Endothelial cell of umbilical vein (primary cell): Measurements from ENCODE around the gene SLC39A11. TPM values are rescaled to one million over a fixed set of nuclear protein-coding genes. Genes with fewer than 3 reads are reported as not detected.

Experiments used
- BruUV-seq: library from RNA; stranded (reverse); fragments of 400-500 nt; replicated peaks from 2 replicates; lab custom pipeline; 2021; lab: Mats Ljungman, UMichigan
- CTCF ChIA-PET: fragments of 300-600, 350-600 bp; sonication (Branson Sonifier 250); formaldehyde crosslinking; loops from one replicate; lab custom pipeline; 2021; ENCODE audit warnings: antibody characterized with exemption, inconsistent platforms; lab: Charles Lee
- POLR2A ChIA-PET: fragments of 300-600, 350-600 bp; sonication (Branson Sonifier 250); formaldehyde crosslinking; loops from one replicate; lab custom pipeline; 2021; ENCODE audit warnings: antibody characterized with exemption, inconsistent platforms; lab: Charles Lee
- DNase-seq: peaks from one replicate; pipeline ENCODE4 v3.0.0-alpha.2; 2011; ENCODE audit warnings: low read depth, low spot score
- FAIRE-seq: peaks from 2 replicates; lab custom pipeline; 2011; peaks lifted over from hg19 to GRCh38; lab: Jason Lieb, UNC
- H2AFZ ChIP-seq: 2 replicates; pipeline ENCODE4 v1.6.0; 2012; ENCODE audit warnings: low read depth, low read length, control low read depth, inconsistent platforms
- H3K27ac ChIP-seq: 2 replicates; pipeline ENCODE4 v1.5.1; 2011; ENCODE audit warnings: low read depth, mild to moderate bottlenecking, control low read depth, low read length, moderate library complexity; ENCODE audit not compliant: insufficient read depth
- H3K27me3 ChIP-seq, 2 experiments: 2 replicates each; pipeline versions ENCODE4 v1.6.0 to v1.6.1; 2011; ENCODE audit warnings: low read length in 2 of 2, mixed read lengths in 1 of 2; ENCODE audit not compliant: control insufficient read depth in 2 of 2, insufficient read depth in 2 of 2
- H3K36me3 ChIP-seq, 2 experiments: 2 replicates in 1 of 2; 3 replicates in 1 of 2; pipeline ENCODE4 v1.5.1; 2011; ENCODE audit warnings: low read length in 2 of 2, mild to moderate bottlenecking in 1 of 2, moderate library complexity in 1 of 2; ENCODE audit not compliant: control insufficient read depth in 2 of 2, insufficient read depth in 2 of 2; ENCODE audit errors: extremely low read depth in 1 of 2
- H3K4me1 ChIP-seq: 3 replicates; pipeline ENCODE4 v1.5.1; 2011; ENCODE audit warnings: mild to moderate bottlenecking, low read length; ENCODE audit not compliant: control insufficient read depth, insufficient read depth; ENCODE audit errors: extremely low read depth
- H3K4me2 ChIP-seq: 2 replicates; pipeline ENCODE4 v1.6.1; 2011; ENCODE audit warnings: low read length, control low read depth, mixed read lengths; ENCODE audit not compliant: insufficient read depth
- H3K4me3 ChIP-seq, 3 experiments: fragments of 200-600 bp in 1 of 3; sonication (generic), shearing (Covaris generic) in 1 of 3; replicated peaks in 1 of 3; 2 replicates each; pipeline ENCODE4 v1.5.1; 2011 to 2016; ENCODE audit warnings: control low read depth in 3 of 3, low read length in 3 of 3, mild to moderate bottlenecking in 2 of 3, inconsistent platforms in 1 of 3, low read depth in 1 of 3, moderate library complexity in 1 of 3; ENCODE audit not compliant: insufficient read depth in 1 of 3
- H3K79me2 ChIP-seq: 2 replicates; pipeline ENCODE4 v1.6.0; 2012; ENCODE audit warnings: low read length, inconsistent platforms; ENCODE audit not compliant: control insufficient read depth, insufficient read depth
- H3K9ac ChIP-seq: replicated peaks from 2 replicates; pipeline ENCODE3; 2011; ENCODE audit warnings: low read length, control low read depth; ENCODE audit not compliant: insufficient read depth; ENCODE audit errors: extremely low read depth
- H3K9me1 ChIP-seq: replicated peaks from 3 replicates; pipeline ENCODE4 v1.6.0; 2011; ENCODE audit warnings: mild to moderate bottlenecking, low read length; ENCODE audit not compliant: control insufficient read depth, insufficient read depth; ENCODE audit errors: extremely low read depth
- H3K9me3 ChIP-seq: replicated peaks from 2 replicates; pipeline ENCODE4 v1.5.1; 2012; ENCODE audit warnings: low read length, inconsistent platforms; ENCODE audit not compliant: control insufficient read depth, insufficient read depth
- H4K20me1 ChIP-seq: replicated peaks from 2 replicates; pipeline ENCODE3; 2011; ENCODE audit warnings: mild to moderate bottlenecking, low read length; ENCODE audit not compliant: control insufficient read depth, insufficient read depth; ENCODE audit errors: extremely low read depth
- EZH2 ChIP-seq: IDR thresholded peaks from 2 replicates; pipeline ENCODE4 v1.6.1; 2012; ENCODE audit warnings: borderline replicate concordance, low read depth, mild to moderate bottlenecking, moderate library complexity, low read length, inconsistent platforms; ENCODE audit not compliant: severe bottlenecking
- FOS ChIP-seq: IDR thresholded peaks from 2 replicates; pipeline ENCODE4 v1.6.1; 2011; ENCODE audit warnings: mild to moderate bottlenecking, low read length, moderate library complexity, borderline replicate concordance; ENCODE audit not compliant: insufficient read depth
- GATA2 ChIP-seq: IDR thresholded peaks from 2 replicates; pipeline ENCODE4 v1.7.0; 2011; ENCODE audit warnings: low read depth, mild to moderate bottlenecking, moderate library complexity, mixed read lengths, low read length; ENCODE audit not compliant: insufficient read length, insufficient read depth
- JUN ChIP-seq: IDR thresholded peaks from 2 replicates; pipeline ENCODE4 v1.6.1; 2011; ENCODE audit warnings: borderline replicate concordance, low read depth; ENCODE audit not compliant: insufficient read length, insufficient read depth
- MAX ChIP-seq: IDR thresholded peaks from 2 replicates; pipeline ENCODE4 v1.6.1; 2011; ENCODE audit not compliant: insufficient read depth, insufficient read length
- MYC ChIP-seq: IDR thresholded peaks from one replicate; pipeline ENCODE4 v1.6.1; 2011; ENCODE audit warnings: mild to moderate bottlenecking, low read depth, low read length
- POLR2A ChIP-seq: IDR thresholded peaks from 2 replicates; pipeline ENCODE4 v1.6.1; 2012; ENCODE audit warnings: low read depth, mild to moderate bottlenecking, control low read depth, low read length
- POLR2AphosphoS5 ChIP-seq: IDR thresholded peaks from 2 replicates; pipeline ENCODE4 v1.6.1; 2012; ENCODE audit warnings: low read depth, mild to moderate bottlenecking, control low read depth, low read length, moderate library complexity; ENCODE audit not compliant: insufficient read depth
- dilution Hi-C: fragments of 300-500 bp; cut with MboI; formaldehyde crosslinking; loops from one replicate; pipeline ENCODE4 v1.15.0; 2019; ENCODE audit warnings: low sequenced_read_pairs; ENCODE audit not compliant: extremely low pct_ligation_motif_present
- intact Hi-C: fragments of 100-400 bp; cut with micrococcal nuclease; formaldehyde crosslinking; loops from one replicate; pipeline ENCODE4 v1.10.0; 2022
- polyA plus RNA-seq, 4 experiments: library from polyadenylated mRNA; depleted of rRNA in 3 of 4; stranded (reverse) in 3 of 4; unstranded in 1 of 4; fragments of >200 nt; gene quantifications; 2 replicates each; pipeline versions ENCODE4 v1.2.1 to v1.2.3, GENCODE V29; 2011 to 2012; ENCODE audit warnings: missing spikeins in 1 of 4
- total RNA-seq: library from RNA; stranded (reverse); gene quantifications from 2 replicates; pipeline ENCODE4 v1.2.3, GENCODE V29; 2021
- TF ChIP-seq, protein P1 (sequence below), 2 donors: IDR thresholded peaks; 1 replicate in 1 of 2; 2 replicates in 1 of 2; pipeline ENCODE4 v1.5.1; 2011; ENCODE audit warnings: low read length in 2 of 2, mild to moderate bottlenecking in 2 of 2, moderate library complexity in 2 of 2, control low read depth in 1 of 2, inconsistent platforms in 1 of 2, low read depth in 1 of 2; ENCODE audit not compliant: insufficient read depth in 1 of 2; ENCODE audit errors: extremely low read depth in 1 of 2

SLC39A11 gene
- total and polyA plus RNA-seq, 2 donors (not counting 3 experiments of a cell fraction or from before 2014, with no cell fraction given) = 8.1 to 11.9 TPM

GRCh38 chr17:72968798-72969197, 123.7 kb downstream of the SLC39A11 start:
- intact Hi-C loops (no loop called here), dilution Hi-C loops (no loop called here)
- H2AFZ ChIP-seq = no peak overlapping the region
- H3K36me3 ChIP-seq = no peaks in the 10 kb centered on the region
- TF ChIP-seq GATA2 (no peak), FOS (no peak), EZH2 (no peak), MYC (no peak), JUN (no peak), POLR2A (no peak), MAX (no peak), POLR2AphosphoS5 (no peak)
- TF ChIP-seq, protein P1, sequence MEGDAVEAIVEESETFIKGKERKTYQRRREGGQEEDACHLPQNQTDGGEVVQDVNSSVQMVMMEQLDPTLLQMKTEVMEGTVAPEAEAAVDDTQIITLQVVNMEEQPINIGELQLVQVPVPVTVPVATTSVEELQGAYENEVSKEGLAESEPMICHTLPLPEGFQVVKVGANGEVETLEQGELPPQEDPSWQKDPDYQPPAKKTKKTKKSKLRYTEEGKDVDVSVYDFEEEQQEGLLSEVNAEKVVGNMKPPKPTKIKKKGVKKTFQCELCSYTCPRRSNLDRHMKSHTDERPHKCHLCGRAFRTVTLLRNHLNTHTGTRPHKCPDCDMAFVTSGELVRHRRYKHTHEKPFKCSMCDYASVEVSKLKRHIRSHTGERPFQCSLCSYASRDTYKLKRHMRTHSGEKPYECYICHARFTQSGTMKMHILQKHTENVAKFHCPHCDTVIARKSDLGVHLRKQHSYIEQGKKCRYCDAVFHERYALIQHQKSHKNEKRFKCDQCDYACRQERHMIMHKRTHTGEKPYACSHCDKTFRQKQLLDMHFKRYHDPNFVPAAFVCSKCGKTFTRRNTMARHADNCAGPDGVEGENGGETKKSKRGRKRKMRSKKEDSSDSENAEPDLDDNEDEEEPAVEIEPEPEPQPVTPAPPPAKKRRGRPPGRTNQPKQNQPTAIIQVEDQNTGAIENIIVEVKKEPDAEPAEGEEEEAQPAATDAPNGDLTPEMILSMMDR (IDR thresholded peaks at IDR 0.05; ENCODE audit: extremely low read depth in 1 of 2, insufficient read depth in 1 of 2, low read depth in 1 of 2, low read length in 2 of 2) = no peak
- POLR2A ChIA-PET = no interaction called here
- FAIRE-seq (no peak), DNase-seq (no peak)
- H4K20me1 ChIP-seq = no peaks in the 10 kb centered on the region
- no peaks in the 10 kb centered on the region for H3K27me3 ChIP-seq
- no peaks in the 10 kb centered on the region for H3K79me2 ChIP-seq
- H3K9me3 ChIP-seq = no peaks in the 10 kb centered on the region
- CTCF ChIA-PET = interaction anchor here (1.3 kb wide), 1 partner anchor 244 kb away, joined by 3 read pairs; no protein-coding TSS in a partner anchor
- H3K9me1 ChIP-seq = no peaks in the 10 kb centered on the region
- no peak overlapping the region for H3K27ac ChIP-seq
- BruUV-seq = no TSS peak
- H3K9ac ChIP-seq = no peak overlapping the region
- no peak overlapping the region for H3K4me3 ChIP-seq
- H3K4me1 ChIP-seq = peaks cover 8% of the 10 kb centered on the region
- no peak overlapping the region for H3K4me2 ChIP-seq
